Measurements from ENCODE around the gene FOXA1. TPM values are rescaled to one million over a fixed set of nuclear protein-coding genes. Genes with fewer than 3 reads are reported as not detected.

FOXA1 gene
- total RNA-seq, 4 donors from 2014 or later: 4.8 to 14.4 (median 8.3) TPM

DNA sequence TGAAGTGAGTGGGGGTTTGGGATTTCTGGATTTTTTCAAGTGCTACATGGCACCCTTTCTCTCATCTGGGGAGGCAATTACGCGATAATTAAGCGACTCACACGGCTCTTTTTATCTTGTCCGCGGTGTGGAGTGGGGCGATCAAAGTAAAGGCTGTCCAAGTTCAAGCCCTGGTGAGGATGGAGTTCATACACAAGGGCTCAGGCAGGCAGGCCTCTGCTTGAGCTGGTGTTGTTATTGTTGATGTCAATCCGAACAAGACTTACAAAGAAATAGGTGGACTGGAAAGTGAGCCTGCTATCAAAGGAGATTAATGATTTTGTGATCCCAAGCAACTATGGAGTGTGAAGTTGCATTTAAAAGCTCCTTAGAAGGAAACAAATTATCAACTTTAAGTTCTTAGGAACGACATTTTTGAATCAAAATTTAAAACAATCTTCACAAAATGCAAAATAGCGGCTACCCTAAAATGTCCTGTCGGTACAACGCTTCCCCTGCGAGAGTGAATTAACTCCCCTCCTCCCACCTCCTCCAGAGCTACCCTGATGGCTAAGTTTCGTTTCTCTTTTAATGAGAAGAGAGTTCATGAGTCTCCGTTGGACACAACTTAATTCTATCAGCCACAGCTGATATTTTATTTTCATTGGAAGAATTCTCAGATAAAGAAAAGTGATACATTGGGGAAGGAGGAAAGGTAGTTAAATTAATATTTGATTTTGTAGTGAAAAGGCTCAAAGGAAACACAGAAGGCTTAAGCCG, 5.9 kb downstream of the FOXA1 start:
- H3K27ac ChIP-seq: no peak overlapping the region
- peaks cover 40% of the 10 kb centered on the region for H3K4me1 ChIP-seq
- 24% methylated on average over 16 of the region's 16 CpGs for whole genome bisulfite sequencing
- H3K27me3 ChIP-seq: peaks cover 100% of the 10 kb centered on the region
- no peaks in the 10 kb centered on the region for H3K36me3 ChIP-seq
- H3K9me3 ChIP-seq: no peaks in the 10 kb centered on the region
- H3K4me3 ChIP-seq: no peak overlapping the region
- no peak for DNase-seq (ENCODE audit: low spot score in 2 of 2)
- no peak for TF ChIP-seq POLR2AphosphoS5 (IDR thresholded peaks at IDR 0.05)
- TF ChIP-seq POLR2A (IDR thresholded peaks at IDR 0.05): no peak
- no peak for TF ChIP-seq EP300 (IDR thresholded peaks at IDR 0.05)
- TF ChIP-seq, protein P1, sequence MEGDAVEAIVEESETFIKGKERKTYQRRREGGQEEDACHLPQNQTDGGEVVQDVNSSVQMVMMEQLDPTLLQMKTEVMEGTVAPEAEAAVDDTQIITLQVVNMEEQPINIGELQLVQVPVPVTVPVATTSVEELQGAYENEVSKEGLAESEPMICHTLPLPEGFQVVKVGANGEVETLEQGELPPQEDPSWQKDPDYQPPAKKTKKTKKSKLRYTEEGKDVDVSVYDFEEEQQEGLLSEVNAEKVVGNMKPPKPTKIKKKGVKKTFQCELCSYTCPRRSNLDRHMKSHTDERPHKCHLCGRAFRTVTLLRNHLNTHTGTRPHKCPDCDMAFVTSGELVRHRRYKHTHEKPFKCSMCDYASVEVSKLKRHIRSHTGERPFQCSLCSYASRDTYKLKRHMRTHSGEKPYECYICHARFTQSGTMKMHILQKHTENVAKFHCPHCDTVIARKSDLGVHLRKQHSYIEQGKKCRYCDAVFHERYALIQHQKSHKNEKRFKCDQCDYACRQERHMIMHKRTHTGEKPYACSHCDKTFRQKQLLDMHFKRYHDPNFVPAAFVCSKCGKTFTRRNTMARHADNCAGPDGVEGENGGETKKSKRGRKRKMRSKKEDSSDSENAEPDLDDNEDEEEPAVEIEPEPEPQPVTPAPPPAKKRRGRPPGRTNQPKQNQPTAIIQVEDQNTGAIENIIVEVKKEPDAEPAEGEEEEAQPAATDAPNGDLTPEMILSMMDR (IDR thresholded peaks at IDR 0.05): no peak

DNA sequence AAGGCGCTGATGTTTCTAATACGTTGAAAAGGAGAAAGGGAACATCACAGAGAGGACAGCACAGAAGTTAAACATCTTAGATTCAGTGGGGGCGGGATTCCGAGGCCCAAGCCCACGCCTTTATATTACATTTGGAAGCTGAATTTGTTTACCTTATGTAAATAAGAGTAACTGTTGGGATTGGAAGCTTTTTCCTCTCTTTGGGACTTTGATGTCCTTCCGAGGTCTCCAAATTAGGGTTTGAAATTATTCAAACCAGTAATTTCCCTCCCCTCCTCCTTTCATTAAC, 6.4 kb downstream of the FOXA1 start:
- no peaks in the 10 kb centered on the region for H3K9me3 ChIP-seq
- H3K36me3 ChIP-seq: no peaks in the 10 kb centered on the region
- no peak for DNase-seq (ENCODE audit: low spot score in 2 of 2)
- peaks cover 100% of the 10 kb centered on the region for H3K27me3 ChIP-seq
- H3K4me1 ChIP-seq: peaks cover 41% of the 10 kb centered on the region
- no peak overlapping the region for H3K4me3 ChIP-seq
- no peak for TF ChIP-seq POLR2AphosphoS5 (IDR thresholded peaks at IDR 0.05)
- TF ChIP-seq POLR2A (IDR thresholded peaks at IDR 0.05): no peak
- TF ChIP-seq, protein P1 (IDR thresholded peaks at IDR 0.05): no peak
- no peak for TF ChIP-seq EP300 (IDR thresholded peaks at IDR 0.05)
- WGBS: 33% methylated on average over 6 of the region's 6 CpGs
- no peak overlapping the region for H3K27ac ChIP-seq

DNA sequence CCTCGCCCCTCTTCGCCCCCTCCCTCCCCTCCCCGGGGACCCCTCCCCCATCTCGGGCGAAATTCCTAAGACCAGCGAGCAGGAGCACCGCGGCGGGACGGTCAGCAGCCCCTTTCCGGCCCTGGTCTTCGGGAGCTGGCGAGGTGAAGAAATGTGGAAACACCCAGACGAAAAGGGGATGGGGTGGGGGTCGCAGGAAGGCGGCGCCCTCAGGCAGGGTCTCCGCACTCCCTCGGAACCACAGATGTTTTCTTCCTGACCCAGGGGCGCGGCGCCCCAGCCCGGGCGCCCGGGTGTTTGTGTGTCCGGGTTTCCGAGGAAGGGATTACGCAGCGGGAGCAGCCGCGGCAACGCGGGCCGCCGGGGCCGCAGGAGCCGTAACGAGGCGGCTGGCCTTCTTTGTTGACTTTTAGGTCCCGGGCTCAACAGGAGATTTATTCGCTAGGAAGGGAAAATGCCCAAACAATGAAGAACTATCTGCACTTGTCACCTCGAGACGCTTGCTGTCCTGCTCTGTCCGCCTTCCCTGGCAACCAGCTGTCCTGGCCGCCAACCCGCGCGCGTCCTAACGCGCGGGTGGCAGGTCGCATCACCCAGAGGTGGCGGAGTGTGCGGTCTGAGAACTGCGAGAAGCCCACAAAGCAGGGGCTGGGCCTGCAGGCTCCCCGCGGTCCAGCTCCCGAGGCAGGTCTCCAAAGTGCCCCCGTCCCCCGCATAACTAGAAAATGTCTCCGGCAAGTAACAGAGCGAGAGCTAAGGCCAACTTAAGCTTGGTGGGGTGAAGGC, 7.0 kb downstream of the FOXA1 start:
- WGBS: 7% methylated on average over 58 of the region's 63 CpGs
- H3K9me3 ChIP-seq: no peaks in the 10 kb centered on the region
- no peak overlapping the region for H3K27ac ChIP-seq
- no peaks in the 10 kb centered on the region for H3K36me3 ChIP-seq
- TF ChIP-seq EP300 (IDR thresholded peaks at IDR 0.05) (no peak), POLR2AphosphoS5 (IDR thresholded peaks at IDR 0.05) (no peak), POLR2A (IDR thresholded peaks at IDR 0.05) (no peak)
- TF ChIP-seq, protein P1 (IDR thresholded peaks at IDR 0.05): no peak
- H3K27me3 ChIP-seq: peaks cover 100% of the 10 kb centered on the region
- H3K4me1 ChIP-seq: peaks cover 41% of the 10 kb centered on the region
- DNase-seq (ENCODE audit: low spot score in 2 of 2): no peak
- H3K4me3 ChIP-seq: no peak overlapping the region

DNA sequence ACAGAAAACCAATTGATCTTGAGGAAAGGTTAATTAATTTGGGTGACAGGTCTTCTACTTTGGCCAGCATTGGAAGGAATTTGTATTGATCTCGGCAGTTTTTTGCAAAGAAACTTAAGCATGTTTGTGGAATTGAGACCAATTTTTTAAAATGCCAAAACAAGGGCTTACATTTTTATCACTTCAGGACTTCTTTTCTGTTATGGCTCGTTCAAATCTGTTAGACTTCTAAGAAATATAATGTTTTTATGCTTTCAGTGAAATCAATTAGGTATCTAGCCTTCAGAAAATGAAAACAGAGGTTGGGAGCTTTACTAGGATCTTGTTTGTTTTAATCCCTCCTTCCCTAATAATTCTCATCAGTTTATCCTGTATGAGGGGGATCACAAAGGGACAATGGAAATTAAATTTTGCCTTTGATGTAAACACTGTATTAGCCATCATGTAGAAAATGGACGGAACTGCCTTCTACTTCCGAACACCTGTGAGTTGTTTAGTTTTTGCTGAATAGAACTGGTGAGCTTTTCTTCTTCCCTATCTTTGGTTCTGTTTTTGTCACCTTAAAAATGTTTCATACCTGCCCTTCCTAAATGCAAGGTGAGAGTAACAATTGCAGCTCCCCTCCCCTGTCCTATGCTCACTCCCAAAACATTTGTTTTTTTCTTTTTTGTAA, 7.8 kb downstream of the FOXA1 start:
- no peaks in the 10 kb centered on the region for H3K36me3 ChIP-seq
- 24% methylated on average over 4 of the region's 4 CpGs for WGBS
- H3K27me3 ChIP-seq: peaks cover 99% of the 10 kb centered on the region
- H3K4me3 ChIP-seq: no peak overlapping the region
- DNase-seq (ENCODE audit: low spot score in 2 of 2): no peak
- no peaks in the 10 kb centered on the region for H3K9me3 ChIP-seq
- H3K4me1 ChIP-seq: peaks cover 40% of the 10 kb centered on the region
- TF ChIP-seq POLR2AphosphoS5 (IDR thresholded peaks at IDR 0.05): no peak
- TF ChIP-seq POLR2A (IDR thresholded peaks at IDR 0.05): no peak
- no peak for TF ChIP-seq EP300 (IDR thresholded peaks at IDR 0.05)
- TF ChIP-seq, protein P1 (IDR thresholded peaks at IDR 0.05): no peak
- no peak overlapping the region for H3K27ac ChIP-seq

DNA sequence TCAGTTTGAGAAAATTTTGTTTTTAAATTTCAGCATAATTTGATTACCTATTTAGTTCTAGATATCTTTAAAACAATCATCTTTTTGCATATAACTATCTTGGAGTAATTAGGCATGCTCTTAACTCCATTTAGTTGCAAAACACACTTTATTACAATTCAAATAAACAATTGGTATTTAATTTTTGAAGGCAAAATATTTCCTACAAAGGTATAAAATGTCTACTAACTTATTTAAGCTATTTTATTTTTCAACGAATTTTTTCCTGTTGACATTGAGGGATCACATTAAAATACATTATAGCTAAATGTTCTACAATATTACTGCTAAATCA, 8.3 kb downstream of the FOXA1 start:
- TF ChIP-seq POLR2AphosphoS5 (IDR thresholded peaks at IDR 0.05): no peak
- no peak for TF ChIP-seq EP300 (IDR thresholded peaks at IDR 0.05)
- no peak for TF ChIP-seq POLR2A (IDR thresholded peaks at IDR 0.05)
- TF ChIP-seq, protein P1 (IDR thresholded peaks at IDR 0.05): no peak
- WGBS: 8% methylated on average over 1 of the region's 1 CpG
- H3K36me3 ChIP-seq: no peaks in the 10 kb centered on the region
- no peak overlapping the region for H3K4me3 ChIP-seq
- H3K27me3 ChIP-seq: peaks cover 94% of the 10 kb centered on the region
- H3K9me3 ChIP-seq: no peaks in the 10 kb centered on the region
- no peak overlapping the region for H3K27ac ChIP-seq
- no peak for DNase-seq (ENCODE audit: low spot score in 2 of 2)
- peaks cover 35% of the 10 kb centered on the region for H3K4me1 ChIP-seq
